Mesenchymal stem cell (in vitro differentiated cells and primary cell): ENCODE results near the gene PFAS.
A peak's percentile ranks its signal among the peaks of the same experiment; 100 is the strongest.

ENCODE experiments used
- DNase-seq: peaks from one replicate; pipeline ENCODE4 v3.0.0-alpha.2; 2013
- H2AFZ ChIP-seq: one replicate; pipeline ENCODE4 v1.6.1; 2013; ENCODE audit warnings: low read depth, mild to moderate bottlenecking, control low read depth, inconsistent platforms, low read length, moderate library complexity
- H2AK5ac ChIP-seq: 2 replicates; pipeline ENCODE4 v1.6.1; 2013; ENCODE audit warnings: low read length, moderate library complexity, mild to moderate bottlenecking, inconsistent platforms; ENCODE audit not compliant: severe bottlenecking
- H2BK120ac ChIP-seq: one replicate; pipeline ENCODE4 v1.6.1; 2013; ENCODE audit warnings: low read depth, mild to moderate bottlenecking, inconsistent platforms, low read length, moderate library complexity
- H2BK12ac ChIP-seq, 2 experiments: one replicate each; pipeline ENCODE4 v1.6.1; 2013; ENCODE audit warnings: inconsistent platforms in 2 of 2, low read length in 2 of 2, mild to moderate bottlenecking in 2 of 2, moderate library complexity in 2 of 2, control low read depth in 1 of 2
- H2BK15ac ChIP-seq: one replicate; pipeline ENCODE4 v1.6.1; 2013; ENCODE audit warnings: mild to moderate bottlenecking, low read depth, inconsistent platforms; ENCODE audit not compliant: poor library complexity, severe bottlenecking
- H2BK5ac ChIP-seq: 2 replicates; pipeline ENCODE4 v1.6.1; 2013; ENCODE audit warnings: low read depth, mild to moderate bottlenecking, low read length, control low read depth, inconsistent platforms; ENCODE audit not compliant: poor library complexity, severe bottlenecking
- H3K14ac ChIP-seq, 2 experiments: one replicate each; pipeline ENCODE4 v1.6.1; 2013; ENCODE audit warnings: inconsistent platforms in 2 of 2, low read length in 2 of 2, control low read depth in 1 of 2, mild to moderate bottlenecking in 1 of 2, moderate library complexity in 1 of 2
- H3K18ac ChIP-seq, 2 experiments: one replicate each; pipeline ENCODE4 v1.6.1; 2013; ENCODE audit warnings: inconsistent platforms in 2 of 2, low read length in 2 of 2, control low read depth in 1 of 2, low read depth in 1 of 2, mild to moderate bottlenecking in 1 of 2
- H3K23ac ChIP-seq, 2 experiments: one replicate each; pipeline ENCODE4 v1.6.1; 2013; ENCODE audit warnings: inconsistent platforms in 2 of 2, low read length in 2 of 2, mild to moderate bottlenecking in 2 of 2, moderate library complexity in 2 of 2, control low read depth in 1 of 2
- H3K27ac ChIP-seq: 2 replicates; pipeline ENCODE4 v1.5.1; 2013; ENCODE audit warnings: mild to moderate bottlenecking, moderate library complexity, low read length, control low read depth, inconsistent platforms; ENCODE audit not compliant: poor library complexity, severe bottlenecking
- H3K27me3 ChIP-seq, 2 experiments: 2 replicates each; pipeline versions ENCODE4 v1.6.1 to v1.7.0; 2013; ENCODE audit warnings: low read length in 2 of 2, mild to moderate bottlenecking in 2 of 2, moderate library complexity in 2 of 2, control low read depth in 1 of 2, inconsistent platforms in 1 of 2; ENCODE audit not compliant: control insufficient read depth in 1 of 2, insufficient read depth in 1 of 2
- H3K36me3 ChIP-seq, 2 experiments: 2 replicates each; pipeline versions ENCODE4 v1.6.1 to v1.7.0; 2013; ENCODE audit warnings: low read length in 2 of 2, control low read depth in 1 of 2, inconsistent platforms in 1 of 2, low read depth in 1 of 2, mild to moderate bottlenecking in 1 of 2; ENCODE audit not compliant: insufficient read depth in 2 of 2, control insufficient read depth in 1 of 2
- H3K4ac ChIP-seq, 2 experiments: one replicate each; pipeline ENCODE4 v1.6.1; 2013; ENCODE audit warnings: inconsistent platforms in 2 of 2, low read length in 2 of 2, mild to moderate bottlenecking in 2 of 2, moderate library complexity in 2 of 2, control low read depth in 1 of 2, low read depth in 1 of 2
- H3K4me1 ChIP-seq: 2 replicates; pipeline ENCODE4 v1.6.1; 2013; ENCODE audit warnings: low read depth, low read length, control low read depth; ENCODE audit not compliant: control insufficient read depth, insufficient read depth
- H3K4me2 ChIP-seq: 2 replicates; pipeline ENCODE4 v1.6.1; 2013; ENCODE audit warnings: low read length, mild to moderate bottlenecking, inconsistent platforms; ENCODE audit not compliant: poor library complexity, severe bottlenecking
- H3K4me3 ChIP-seq, 2 experiments: 2 replicates each; pipeline versions ENCODE4 v1.5.1 to v1.7.0; 2013; ENCODE audit warnings: low read length in 2 of 2, mild to moderate bottlenecking in 2 of 2, control low read depth in 1 of 2, low read depth in 1 of 2; ENCODE audit not compliant: insufficient read depth in 1 of 2
- H3K79me1 ChIP-seq: replicated peaks from 2 replicates; pipeline ENCODE4 v1.6.1; 2013; ENCODE audit warnings: mild to moderate bottlenecking, control low read depth, low read length, inconsistent platforms; ENCODE audit not compliant: poor library complexity, severe bottlenecking
- H3K9ac ChIP-seq: 2 replicates; pipeline ENCODE4 v1.7.0; 2013; ENCODE audit warnings: mild to moderate bottlenecking, low read length, moderate library complexity
- H3K9me3 ChIP-seq: 2 replicates; pipeline ENCODE4 v1.7.0; 2013; ENCODE audit warnings: mild to moderate bottlenecking, low read length; ENCODE audit not compliant: control insufficient read depth
- H4K8ac ChIP-seq: one replicate; pipeline ENCODE4 v1.6.1; 2013; ENCODE audit warnings: inconsistent platforms, mild to moderate bottlenecking, low read length, moderate library complexity
- H4K91ac ChIP-seq: one replicate; pipeline ENCODE4 v1.6.1; 2013; ENCODE audit warnings: mild to moderate bottlenecking, low read length, inconsistent platforms
- WGBS: methylation state at CpG from one replicate; pipeline ENCODE4 v1.1.7; 2013; ENCODE audit warnings: mixed read lengths; 5-methylcytosine and 5-hydroxymethylcytosine counted together

The PFAS gene

GRCh38 chr17:8209907-8210760 lies 39.0 kb upstream of the PFAS start, which contains the start of gene AURKB:
Gene AURKB, minus strand, starts transcription at chr17:8210575. Its CDS starts 351 bp downstream, at chr17:8210224.
- Histone ChIP-seq H3K9me3 (no peaks in the 10 kb centered on the region), H2BK15ac (no peak within 1 kb of the TSS), H3K14ac (no peak within 1 kb of the TSS), H2BK120ac (peak within 1 kb of the TSS; percentile 30), H3K9ac (peak within 1 kb of the TSS; percentile 87), H2BK12ac (no peak within 1 kb of the TSS), H3K36me3 (peaks cover 0 to 6% of the 10 kb centered on the region in 2 experiments), H3K23ac (no peak within 1 kb of the TSS), H3K79me1 (peaks cover 10% of the 10 kb centered on the region), H2AK5ac (no peak within 1 kb of the TSS), H4K91ac (peak within 1 kb of the TSS; percentile 90), H3K27me3 (no peaks in the 10 kb centered on the region), H3K4me2 (peak within 1 kb of the TSS; percentile 99), H3K4me1 (peaks cover 5% of the 10 kb centered on the region), H3K4ac (no peak within 1 kb of the TSS), H4K8ac (peak within 1 kb of the TSS; percentile 69), H3K4me3 (peak within 1 kb of the TSS; percentile 72 to 89), H3K27ac (peak within 1 kb of the TSS; percentile 65), H2BK5ac (no peak within 1 kb of the TSS), H3K18ac (peak within 1 kb of the TSS; percentile 75 to 78), H2AFZ (no peak within 1 kb of the TSS)
- under 1% methylated on average over 43 of the region's 46 CpGs for WGBS
- DNase-seq = peak; percentile 97

DNA sequence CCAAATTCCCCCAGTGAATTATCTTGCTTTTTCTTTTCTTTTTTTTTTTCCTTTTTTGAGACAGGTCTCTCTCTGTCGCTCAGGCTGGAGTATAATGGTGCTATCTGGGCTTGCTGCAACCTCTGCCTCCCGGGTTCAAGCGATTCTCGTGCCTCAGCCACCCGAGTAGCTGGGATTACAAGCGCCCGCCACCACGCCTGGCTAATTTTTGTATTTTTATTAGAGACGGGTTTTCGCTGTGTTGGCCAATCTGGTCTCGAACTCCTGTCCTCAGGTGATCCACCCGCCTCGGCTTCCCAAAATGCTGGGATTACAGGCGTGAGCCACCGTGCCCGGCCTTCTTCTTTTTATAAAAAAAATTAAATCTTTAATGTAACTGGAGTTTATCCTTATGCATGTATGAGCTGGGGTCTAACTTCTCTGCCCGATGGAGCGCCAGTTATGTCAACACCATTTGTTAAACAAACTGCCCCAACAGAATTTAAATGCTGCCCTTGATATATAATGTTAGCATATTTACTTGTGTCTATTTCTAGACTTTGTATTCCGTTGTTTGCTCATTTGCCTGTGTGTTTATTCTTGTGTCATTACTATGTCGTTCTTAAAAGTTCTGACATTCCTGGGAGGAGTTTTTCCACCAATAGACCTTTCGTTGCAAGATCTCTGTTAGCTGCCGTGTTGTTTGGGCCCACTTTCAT lies 38.2 kb upstream of the PFAS start:
- H2BK15ac ChIP-seq = no peak overlapping the region
- H3K27ac ChIP-seq = peak overlapping the region; percentile 65
- no peak overlapping the region for H3K18ac ChIP-seq
- no peak overlapping the region for H2BK12ac ChIP-seq
- H2BK5ac ChIP-seq = no peak overlapping the region
- no peaks in the 10 kb centered on the region for H3K27me3 ChIP-seq
- no peak overlapping the region for H2AFZ ChIP-seq
- peak overlapping the region; percentile 66 for H3K4me2 ChIP-seq
- no peak overlapping the region for H4K8ac ChIP-seq
- no peaks in the 10 kb centered on the region for H3K9me3 ChIP-seq
- H3K23ac ChIP-seq = no peak overlapping the region
- H4K91ac ChIP-seq = no peak overlapping the region
- H3K4ac ChIP-seq = no peak overlapping the region
- H3K4me3 ChIP-seq = peak overlapping the region; percentile 53 to 89
- peaks cover 7% of the 10 kb centered on the region for H3K79me1 ChIP-seq
- peak; percentile 22 for DNase-seq
- H3K36me3 ChIP-seq = peaks cover 0 to 4% of the 10 kb centered on the region in 2 experiments
- H3K14ac ChIP-seq = no peak overlapping the region
- H3K4me1 ChIP-seq = peaks cover 5% of the 10 kb centered on the region
- WGBS = 23% methylated on average over 14 of the region's 22 CpGs
- no peak overlapping the region for H2AK5ac ChIP-seq
- H3K9ac ChIP-seq = peak overlapping the region; percentile 87
- no peak overlapping the region for H2BK120ac ChIP-seq

DNA sequence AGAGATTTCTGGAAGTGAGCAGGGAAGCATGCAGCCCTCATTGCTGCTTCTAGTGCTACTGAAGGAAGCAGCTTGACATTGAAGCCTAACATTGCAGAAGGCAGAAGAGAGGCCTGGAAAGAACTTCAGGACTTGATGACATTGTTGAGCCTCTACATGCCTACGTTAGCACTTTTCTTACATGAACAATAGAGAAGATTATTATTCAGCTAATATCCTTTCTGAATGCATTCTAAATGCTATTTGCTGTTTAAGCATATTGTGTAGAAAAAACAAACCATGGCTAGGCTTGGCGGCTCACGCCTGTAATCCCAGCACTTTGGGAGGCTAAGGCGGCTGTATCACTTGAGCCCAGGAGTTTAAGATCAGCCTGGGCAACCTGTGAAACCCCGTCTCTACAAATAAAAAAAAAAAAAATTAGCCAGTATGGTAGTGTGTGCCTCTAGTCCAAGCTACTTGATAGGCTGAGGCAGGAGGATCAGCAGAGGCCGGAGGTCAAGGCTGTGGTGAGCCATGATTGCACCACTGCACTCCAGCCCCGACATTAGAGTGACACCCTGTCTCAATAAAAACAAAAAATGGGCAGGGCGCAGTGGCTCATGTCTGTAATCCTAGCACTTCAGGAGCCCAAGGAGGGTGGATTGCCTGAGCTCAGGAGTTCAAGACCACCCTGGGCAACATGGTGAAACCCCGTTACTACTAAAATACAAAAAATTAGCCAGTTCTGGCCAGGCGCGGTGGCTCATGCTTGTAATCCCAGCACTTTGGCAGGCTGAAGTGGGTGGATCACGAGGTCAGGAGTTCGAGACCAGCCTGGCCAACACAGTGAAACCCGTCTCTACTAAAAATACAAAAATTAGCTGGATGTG lies 36.5 kb upstream of the PFAS start:
- Histone ChIP-seq H4K8ac (no peak overlapping the region), H2BK5ac (no peak overlapping the region), H3K27ac (no peak overlapping the region), H4K91ac (no peak overlapping the region), H2BK15ac (no peak overlapping the region), H3K23ac (no peak overlapping the region), H2BK120ac (no peak overlapping the region), H2AK5ac (no peak overlapping the region), H3K79me1 (peaks cover under 1% of the 10 kb centered on the region), H3K4me3 (no peak overlapping the region), H3K36me3 (no peaks in the 10 kb centered on the region), H3K9ac (no peak overlapping the region), H3K4me1 (peaks cover 5% of the 10 kb centered on the region), H3K9me3 (no peaks in the 10 kb centered on the region), H2BK12ac (no peak overlapping the region), H3K18ac (no peak overlapping the region), H3K27me3 (no peaks in the 10 kb centered on the region), H3K4me2 (no peak overlapping the region), H3K14ac (no peak overlapping the region), H3K4ac (no peak overlapping the region), H2AFZ (no peak overlapping the region)
- WGBS = 78% methylated on average over 12 of the region's 14 CpGs
- DNase-seq = peak; percentile 68
